ENCODE measurements around the gene FAAP100.

The FAAP100 gene

DNA sequence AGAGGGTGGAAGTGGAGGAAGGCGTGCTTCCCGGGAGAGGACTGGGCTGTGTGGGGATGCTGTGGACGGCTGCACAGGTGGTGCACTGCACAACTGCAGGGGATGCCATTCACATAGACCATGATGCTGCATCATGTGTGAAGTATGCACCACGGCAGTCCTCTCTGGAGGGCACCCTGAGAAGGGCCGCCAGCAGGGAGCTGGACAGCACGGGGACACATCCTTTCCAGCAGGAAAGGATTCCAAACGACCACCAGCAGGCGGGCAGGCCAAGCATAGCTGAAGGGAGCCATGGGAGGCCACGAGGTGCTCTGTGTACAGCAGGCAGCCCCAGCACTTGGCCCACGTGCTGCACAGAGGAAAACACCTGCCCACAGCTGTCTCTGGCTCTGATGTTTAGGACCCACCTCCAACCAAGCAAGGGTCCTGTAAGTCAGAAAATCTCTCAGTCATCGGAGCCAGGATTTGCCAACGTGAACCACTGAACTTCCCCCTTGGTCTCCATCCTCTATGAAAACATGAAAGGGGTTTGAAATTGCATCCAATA lies 49.6 kb downstream of the FAAP100 start:
- no peaks in the 10 kb centered on the region for H3K9me3 ChIP-seq (ENCODE audit: control insufficient read depth in 5 of 5, low read length in 5 of 5)
- H3K27ac ChIP-seq (ENCODE audit: low read depth, low read length) = no peak overlapping the region
- peaks cover 0 to 13% (median 2%) of the 10 kb centered on the region in 5 donors for H3K4me1 ChIP-seq (ENCODE audit: control insufficient read depth in 5 of 5, insufficient read depth in 5 of 5, low read length in 5 of 5)
- H3K4me3 ChIP-seq (ENCODE audit: low read depth in 1 of 5, low read length in 5 of 5) = no peak overlapping the region
- no peak overlapping the region for H3K9ac ChIP-seq (ENCODE audit: low read length in 5 of 5)
- H3K36me3 ChIP-seq (ENCODE audit: control insufficient read depth in 5 of 5, insufficient read depth in 5 of 5, low read length in 5 of 5) = no peaks in the 10 kb centered on the region
- H3K27me3 ChIP-seq (ENCODE audit: control insufficient read depth in 5 of 5, insufficient read depth in 4 of 5, low read length in 5 of 5) = peaks cover 0 to 11% (median 2%) of the 10 kb centered on the region in 5 donors

DNA sequence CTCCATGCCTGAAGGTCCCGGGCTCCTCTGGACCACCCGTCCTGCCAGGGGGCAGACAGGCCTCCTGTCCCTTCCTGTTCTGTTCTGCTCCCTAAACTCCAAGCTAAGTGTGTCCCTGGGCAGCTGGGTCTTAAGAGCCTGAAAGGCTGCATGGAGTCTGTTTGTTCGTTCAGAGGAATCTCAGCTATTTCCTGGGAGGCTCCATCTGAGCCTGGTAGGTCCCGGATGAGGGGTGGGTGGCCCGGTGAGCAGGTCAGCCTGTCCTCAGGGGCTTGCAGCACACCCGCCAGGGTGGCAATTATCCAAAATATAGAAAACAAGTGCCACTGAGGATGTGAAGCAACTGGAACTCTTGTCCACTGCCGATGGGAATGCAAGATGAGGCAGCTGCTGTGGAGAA lies 52.1 kb downstream of the FAAP100 start:
- Histone ChIP-seq H3K4me1 (ENCODE audit: control insufficient read depth in 5 of 5, insufficient read depth in 5 of 5, low read length in 5 of 5) (peaks cover 0 to 13% (median 2%) of the 10 kb centered on the region in 5 donors), H3K9ac (ENCODE audit: low read length in 5 of 5) (no peak overlapping the region), H3K27me3 (ENCODE audit: control insufficient read depth in 5 of 5, insufficient read depth in 4 of 5, low read length in 5 of 5) (peaks cover 0 to 12% (median 2%) of the 10 kb centered on the region in 5 donors), H3K9me3 (ENCODE audit: control insufficient read depth in 5 of 5, low read length in 5 of 5) (no peaks in the 10 kb centered on the region), H3K4me3 (ENCODE audit: low read depth in 1 of 5, low read length in 5 of 5) (no peak overlapping the region), H3K27ac (ENCODE audit: low read depth, low read length) (no peak overlapping the region), H3K36me3 (ENCODE audit: control insufficient read depth in 5 of 5, insufficient read depth in 5 of 5, low read length in 5 of 5) (no peaks in the 10 kb centered on the region)

DNA sequence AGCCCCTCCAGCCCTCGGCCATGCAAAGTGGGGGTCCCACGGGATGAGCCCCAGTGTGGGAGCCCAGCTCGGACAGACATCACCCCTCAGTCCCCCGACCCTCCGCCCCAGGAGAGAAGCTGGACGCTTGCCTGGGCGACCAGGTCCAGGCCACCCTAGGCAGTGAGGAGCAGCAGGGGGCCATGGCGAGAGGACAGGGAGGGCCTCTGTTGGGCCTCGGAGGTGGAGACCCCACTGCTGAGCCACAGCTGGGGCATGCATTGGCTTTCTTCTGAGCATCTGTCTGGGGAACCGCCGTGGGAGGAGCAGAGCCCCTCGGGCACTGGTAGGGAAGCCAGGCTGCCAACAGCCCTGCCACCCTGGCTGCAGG lies 52.6 kb downstream of the FAAP100 start:
- Histone ChIP-seq H3K27ac (ENCODE audit: low read depth, low read length) (no peak overlapping the region), H3K36me3 (ENCODE audit: control insufficient read depth in 5 of 5, insufficient read depth in 5 of 5, low read length in 5 of 5) (no peaks in the 10 kb centered on the region), H3K27me3 (ENCODE audit: control insufficient read depth in 5 of 5, insufficient read depth in 4 of 5, low read length in 5 of 5) (peaks cover under 1 to 15% (median 3%) of the 10 kb centered on the region in 5 donors), H3K4me3 (ENCODE audit: low read depth in 1 of 5, low read length in 5 of 5) (no peak overlapping the region), H3K9ac (ENCODE audit: low read length in 5 of 5) (no peak overlapping the region), H3K9me3 (ENCODE audit: control insufficient read depth in 5 of 5, low read length in 5 of 5) (no peaks in the 10 kb centered on the region), H3K4me1 (ENCODE audit: control insufficient read depth in 5 of 5, insufficient read depth in 5 of 5, low read length in 5 of 5) (peaks cover 0 to 13% (median 2%) of the 10 kb centered on the region in 5 donors)

DNA sequence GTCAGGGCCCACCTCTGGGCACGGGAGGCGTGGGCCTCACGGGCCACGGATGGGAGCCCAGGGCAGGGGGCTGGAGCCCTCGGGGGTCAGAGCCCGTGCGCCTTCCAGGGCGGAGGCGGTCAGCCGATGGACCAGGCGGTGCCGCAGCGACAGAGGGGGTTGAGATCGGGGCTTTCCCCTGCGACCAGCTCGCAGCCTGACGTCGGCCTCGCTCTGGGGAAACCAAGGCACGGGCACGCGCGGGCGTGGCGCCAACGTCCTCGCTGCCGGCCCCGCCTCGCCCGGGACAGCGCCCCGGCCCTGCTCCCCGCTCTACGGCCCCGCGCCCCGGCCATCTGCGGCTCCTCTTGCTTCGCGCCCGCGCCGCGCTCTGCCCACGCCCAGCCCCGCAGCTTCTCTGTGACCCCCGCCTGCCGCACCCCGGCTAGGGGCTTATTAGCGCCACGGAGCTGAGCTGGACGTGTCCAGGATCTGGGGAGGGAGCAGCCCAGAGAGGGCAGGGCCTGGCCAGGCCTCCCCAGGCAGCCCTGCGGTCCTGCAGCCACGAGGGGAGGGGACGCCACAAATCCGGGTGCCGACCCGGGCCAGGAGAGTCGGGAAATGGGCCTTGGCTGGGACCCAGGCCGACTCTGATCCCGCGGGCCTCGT lies 53.1 kb downstream of the FAAP100 start:
- no peak overlapping the region for H3K27ac ChIP-seq (ENCODE audit: low read depth, low read length)
- no peaks in the 10 kb centered on the region for H3K9me3 ChIP-seq (ENCODE audit: control insufficient read depth in 5 of 5, low read length in 5 of 5)
- no peak overlapping the region for H3K4me3 ChIP-seq (ENCODE audit: low read depth in 1 of 5, low read length in 5 of 5)
- no peak overlapping the region for H3K9ac ChIP-seq (ENCODE audit: low read length in 5 of 5)
- no peaks in the 10 kb centered on the region for H3K36me3 ChIP-seq (ENCODE audit: control insufficient read depth in 5 of 5, insufficient read depth in 5 of 5, low read length in 5 of 5)
- H3K27me3 ChIP-seq (ENCODE audit: control insufficient read depth in 5 of 5, insufficient read depth in 4 of 5, low read length in 5 of 5) = peaks cover 2 to 19% (median 3%) of the 10 kb centered on the region in 5 donors
- peaks cover 0 to 13% (median 2%) of the 10 kb centered on the region in 5 donors for H3K4me1 ChIP-seq (ENCODE audit: control insufficient read depth in 5 of 5, insufficient read depth in 5 of 5, low read length in 5 of 5)

DNA sequence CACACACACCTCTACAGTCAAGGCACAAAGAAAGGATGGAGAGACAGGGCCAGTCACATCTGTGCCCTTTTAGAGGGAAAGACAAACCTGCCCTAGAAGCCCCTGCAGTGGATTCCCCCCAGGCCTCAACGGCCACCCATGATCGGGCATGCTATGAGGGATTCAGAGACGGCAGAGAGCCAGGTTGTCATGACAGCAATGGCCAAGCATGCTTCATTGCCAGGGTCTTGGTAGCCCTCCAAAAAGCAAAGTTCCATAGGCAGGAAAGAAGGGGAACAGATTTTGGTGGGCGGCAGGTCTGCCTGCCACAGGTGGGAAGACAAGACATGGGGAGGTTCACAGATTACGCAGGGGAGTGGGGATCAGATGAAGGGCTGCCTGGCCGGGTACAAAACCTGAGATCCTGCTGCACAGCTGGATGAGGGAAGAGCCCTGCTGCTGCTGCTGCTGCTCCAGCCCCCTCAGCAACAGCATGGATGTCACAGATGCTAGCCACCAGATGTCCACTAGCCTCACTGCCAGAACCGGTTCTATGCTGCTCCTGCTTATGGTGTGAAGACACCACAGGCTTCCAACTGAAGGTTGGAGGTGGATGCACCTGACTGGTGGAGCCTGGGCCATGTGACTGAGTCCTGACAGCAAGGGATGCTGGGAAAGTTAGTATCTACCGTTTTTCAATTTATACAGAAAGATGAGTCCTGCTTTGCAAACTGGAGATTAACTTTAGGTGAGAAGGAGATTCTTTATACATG lies 57.4 kb downstream of the FAAP100 start:
- Histone ChIP-seq H3K27ac (ENCODE audit: low read depth, low read length) (no peak overlapping the region), H3K36me3 (ENCODE audit: control insufficient read depth in 5 of 5, insufficient read depth in 5 of 5, low read length in 5 of 5) (no peaks in the 10 kb centered on the region), H3K9me3 (ENCODE audit: control insufficient read depth in 5 of 5, low read length in 5 of 5) (no peaks in the 10 kb centered on the region), H3K4me1 (ENCODE audit: control insufficient read depth in 5 of 5, insufficient read depth in 5 of 5, low read length in 5 of 5) (peaks cover 0 to 11% (median 2%) of the 10 kb centered on the region in 5 donors), H3K9ac (ENCODE audit: low read length in 5 of 5) (no peak overlapping the region), H3K27me3 (ENCODE audit: control insufficient read depth in 5 of 5, insufficient read depth in 4 of 5, low read length in 5 of 5) (peaks cover 10 to 27% (median 17%) of the 10 kb centered on the region in 5 donors), H3K4me3 (ENCODE audit: low read depth in 1 of 5, low read length in 5 of 5) (no peak overlapping the region)

DNA sequence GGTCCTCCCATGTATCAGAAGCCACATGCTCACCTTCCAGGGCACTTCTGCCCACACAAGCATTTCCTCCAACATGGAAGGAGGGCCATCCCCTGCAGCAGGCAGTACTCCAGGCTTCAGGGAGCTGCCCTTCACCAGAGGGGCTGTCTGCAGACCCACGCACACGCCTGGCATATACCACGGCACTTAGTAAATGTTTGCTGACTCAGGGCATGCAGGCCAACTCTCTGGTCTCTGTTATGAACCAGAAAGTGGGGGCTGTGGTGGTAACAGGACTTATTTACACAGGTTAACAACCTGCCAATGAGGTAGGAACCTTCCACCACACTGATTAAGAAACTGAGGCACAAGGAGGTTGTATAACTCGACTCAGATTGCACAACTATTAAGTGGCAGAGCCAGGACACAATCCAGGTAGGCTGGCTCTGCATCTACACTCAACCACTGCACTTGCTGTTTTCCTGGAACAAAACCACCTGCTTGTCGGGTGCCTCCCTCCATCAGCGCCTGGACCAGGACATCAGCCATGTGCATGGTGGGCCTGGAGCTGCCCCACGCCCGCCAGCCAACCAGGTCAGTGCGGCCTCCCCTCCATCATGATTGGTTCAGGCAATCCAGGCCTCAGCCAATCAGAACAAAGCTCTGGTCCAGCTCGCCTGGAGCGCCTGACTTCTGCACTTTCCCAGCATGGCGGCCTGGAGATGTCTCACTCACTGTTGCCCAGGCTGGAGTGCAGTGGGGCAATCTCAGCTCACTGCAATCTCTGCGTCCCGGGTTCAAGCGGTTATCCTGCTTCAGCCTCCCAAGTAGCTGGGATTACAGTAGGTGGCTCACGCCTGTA lies 58.7 kb downstream of the FAAP100 start:
- no peaks in the 10 kb centered on the region for H3K36me3 ChIP-seq (ENCODE audit: control insufficient read depth in 5 of 5, insufficient read depth in 5 of 5, low read length in 5 of 5)
- no peak overlapping the region for H3K4me3 ChIP-seq (ENCODE audit: low read depth in 1 of 5, low read length in 5 of 5)
- peaks cover 6 to 22% (median 15%) of the 10 kb centered on the region in 5 donors for H3K27me3 ChIP-seq (ENCODE audit: control insufficient read depth in 5 of 5, insufficient read depth in 4 of 5, low read length in 5 of 5)
- no peak overlapping the region for H3K27ac ChIP-seq (ENCODE audit: low read depth, low read length)
- H3K4me1 ChIP-seq (ENCODE audit: control insufficient read depth in 5 of 5, insufficient read depth in 5 of 5, low read length in 5 of 5) = peaks cover 0 to 13% (median 4%) of the 10 kb centered on the region in 5 donors
- H3K9me3 ChIP-seq (ENCODE audit: control insufficient read depth in 5 of 5, low read length in 5 of 5) = no peaks in the 10 kb centered on the region
- H3K9ac ChIP-seq (ENCODE audit: low read length in 5 of 5) = no peak overlapping the region

DNA sequence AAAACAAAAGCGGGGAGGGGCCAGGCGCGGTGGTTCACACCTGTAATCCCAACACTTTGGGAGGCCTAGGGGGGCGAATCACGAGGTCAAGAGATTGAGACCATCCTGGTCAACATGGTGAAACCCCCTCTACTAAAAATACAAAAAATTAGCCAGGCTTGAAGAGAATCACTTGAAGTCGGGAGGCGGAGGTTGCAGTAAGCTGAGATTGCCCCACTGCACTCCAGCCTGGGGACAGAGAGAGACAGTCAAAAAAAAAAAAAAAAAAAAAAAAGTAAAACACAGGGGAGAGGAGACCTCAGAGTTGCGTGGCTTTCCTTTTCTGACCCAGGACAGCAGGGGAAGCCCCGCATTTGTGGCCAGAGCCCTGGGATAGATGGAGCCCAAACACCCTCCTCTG lies 59.4 kb downstream of the FAAP100 start:
- Histone ChIP-seq H3K27ac (ENCODE audit: low read depth, low read length) (no peak overlapping the region), H3K9me3 (ENCODE audit: control insufficient read depth in 5 of 5, low read length in 5 of 5) (no peaks in the 10 kb centered on the region), H3K4me1 (ENCODE audit: control insufficient read depth in 5 of 5, insufficient read depth in 5 of 5, low read length in 5 of 5) (peaks cover 0 to 15% (median 9%) of the 10 kb centered on the region in 5 donors), H3K36me3 (ENCODE audit: control insufficient read depth in 5 of 5, insufficient read depth in 5 of 5, low read length in 5 of 5) (no peaks in the 10 kb centered on the region), H3K27me3 (ENCODE audit: control insufficient read depth in 5 of 5, insufficient read depth in 4 of 5, low read length in 5 of 5) (peaks cover 6 to 22% (median 15%) of the 10 kb centered on the region in 5 donors), H3K4me3 (ENCODE audit: low read depth in 1 of 5, low read length in 5 of 5) (no peak overlapping the region), H3K9ac (ENCODE audit: low read length in 5 of 5) (no peak overlapping the region)

DNA sequence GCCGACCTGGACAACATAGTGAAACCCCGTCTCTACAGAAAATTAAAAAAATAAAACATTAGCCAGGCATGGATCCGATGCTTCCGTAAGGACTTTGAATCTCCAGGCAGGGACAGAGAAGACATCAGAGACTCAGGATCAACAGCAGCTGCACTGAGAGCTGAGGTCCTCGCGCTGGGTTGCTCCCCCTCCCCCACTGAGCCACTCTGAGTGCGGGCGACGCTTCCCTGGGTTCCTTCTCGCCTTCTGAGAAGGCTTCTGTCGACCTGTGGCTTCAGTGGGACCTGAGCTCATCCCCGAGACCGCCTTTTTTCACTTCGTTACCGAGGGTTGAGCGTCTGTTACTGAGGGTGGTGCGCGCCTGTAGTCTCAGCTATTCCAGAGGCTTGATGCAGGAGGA lies 60.0 kb downstream of the FAAP100 start:
- H3K27me3 ChIP-seq (ENCODE audit: control insufficient read depth in 5 of 5, insufficient read depth in 4 of 5, low read length in 5 of 5) = peaks cover 6 to 22% (median 15%) of the 10 kb centered on the region in 5 donors
- no peaks in the 10 kb centered on the region for H3K36me3 ChIP-seq (ENCODE audit: control insufficient read depth in 5 of 5, insufficient read depth in 5 of 5, low read length in 5 of 5)
- no peak overlapping the region for H3K9ac ChIP-seq (ENCODE audit: low read length in 5 of 5)
- no peak overlapping the region for H3K4me3 ChIP-seq (ENCODE audit: low read depth in 1 of 5, low read length in 5 of 5)
- H3K27ac ChIP-seq (ENCODE audit: low read depth, low read length) = no peak overlapping the region
- H3K4me1 ChIP-seq (ENCODE audit: control insufficient read depth in 5 of 5, insufficient read depth in 5 of 5, low read length in 5 of 5) = peaks cover 0 to 20% (median 14%) of the 10 kb centered on the region in 5 donors
- H3K9me3 ChIP-seq (ENCODE audit: control insufficient read depth in 5 of 5, low read length in 5 of 5) = no peaks in the 10 kb centered on the region

DNA sequence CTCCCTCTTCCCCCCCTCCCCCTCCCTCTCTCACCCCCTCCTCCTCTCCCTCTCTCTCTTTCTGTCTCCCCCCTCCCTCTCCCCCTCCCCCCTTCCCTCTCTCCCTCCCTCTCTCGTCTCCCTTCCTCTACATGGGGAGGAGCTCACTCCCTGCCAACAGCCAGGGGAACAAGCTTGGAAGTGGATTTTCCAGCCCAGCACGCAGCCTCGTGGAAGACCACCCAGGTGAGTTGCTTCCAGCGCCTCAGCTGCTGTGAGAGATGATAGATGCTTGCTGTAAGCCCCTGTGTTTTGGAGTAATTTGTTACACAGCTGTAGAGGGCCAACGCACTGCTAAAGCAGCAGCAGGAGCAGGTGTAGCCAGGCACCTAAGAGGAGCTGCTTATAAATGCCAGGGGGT lies 60.4 kb downstream of the FAAP100 start:
- no peak overlapping the region for H3K4me3 ChIP-seq (ENCODE audit: low read depth in 1 of 5, low read length in 5 of 5)
- H3K27me3 ChIP-seq (ENCODE audit: control insufficient read depth in 5 of 5, insufficient read depth in 4 of 5, low read length in 5 of 5) = peaks cover 6 to 22% (median 15%) of the 10 kb centered on the region in 5 donors
- no peaks in the 10 kb centered on the region for H3K9me3 ChIP-seq (ENCODE audit: control insufficient read depth in 5 of 5, low read length in 5 of 5)
- H3K27ac ChIP-seq (ENCODE audit: low read depth, low read length) = no peak overlapping the region
- H3K4me1 ChIP-seq (ENCODE audit: control insufficient read depth in 5 of 5, insufficient read depth in 5 of 5, low read length in 5 of 5) = peaks cover 0 to 20% (median 14%) of the 10 kb centered on the region in 5 donors
- H3K36me3 ChIP-seq (ENCODE audit: control insufficient read depth in 5 of 5, insufficient read depth in 5 of 5, low read length in 5 of 5) = no peaks in the 10 kb centered on the region
- H3K9ac ChIP-seq (ENCODE audit: low read length in 5 of 5) = no peak overlapping the region
